Stomach (tissue), 4 donors: ENCODE results near the gene FAM193B.

Experiments
- CTCF ChIP-seq, 7 experiments: fragments of 450-650 bp in 4 of 7; fragments of 200-600 bp in 3 of 7; sonication (generic) in 3 of 7; IDR thresholded peaks; one replicate each; pipeline ENCODE4 v1.5.1; 2016 to 2019; ENCODE audit warnings: antibody characterized with exemption in 7 of 7, control low read depth in 2 of 7, mild to moderate bottlenecking in 1 of 7
- EP300 ChIP-seq: sonication (generic); formaldehyde crosslinking; IDR thresholded peaks from one replicate; pipeline ENCODE4 v1.6.1; 2017; ENCODE audit warnings: antibody characterized with exemption
- POLR2A ChIP-seq, 4 donors: fragments of 450-650 bp; IDR thresholded peaks; one replicate each; pipeline ENCODE4 v1.6.1; 2016; ENCODE audit warnings: antibody characterized with exemption in 4 of 4, control low read depth in 2 of 4, mild to moderate bottlenecking in 1 of 4, moderate library complexity in 1 of 4
- POLR2AphosphoS5 ChIP-seq, 3 donors: sonication (generic); formaldehyde crosslinking; IDR thresholded peaks; one replicate each; pipeline ENCODE4 v1.6.1; 2016; ENCODE audit warnings: antibody characterized with exemption in 3 of 3

GRCh38 chr5:177499842-177500241 is 54.5 kb downstream of the FAM193B start:
- TF ChIP-seq CTCF (IDR thresholded peaks at IDR 0.05): no peak
- no peak for TF ChIP-seq POLR2A (IDR thresholded peaks at IDR 0.05)
- no peak for TF ChIP-seq POLR2AphosphoS5 (IDR thresholded peaks at IDR 0.05)
- no peak for TF ChIP-seq EP300
